DOHH2 (cell line): ENCODE measurements around the gene SPATA7.

ENCODE experiments used
- EZH2phosphoT487 ChIP-seq: fragments of 200-600 bp; sonication (generic); IDR thresholded peaks from 2 replicates; pipeline ENCODE4 v1.6.1; 2017; ENCODE audit warnings: borderline replicate concordance, mild to moderate bottlenecking, antibody characterized with exemption, low read length, moderate library complexity, mixed read lengths
- TF ChIP-seq, protein P1 (sequence below): fragments of 200-600 bp; sonication (generic); IDR thresholded peaks from one replicate; pipeline ENCODE4 v1.5.1; 2014; ENCODE audit warnings: antibody characterized with exemption, mild to moderate bottlenecking, low read depth, low read length; ENCODE audit not compliant: poor library complexity, severe bottlenecking

DNA sequence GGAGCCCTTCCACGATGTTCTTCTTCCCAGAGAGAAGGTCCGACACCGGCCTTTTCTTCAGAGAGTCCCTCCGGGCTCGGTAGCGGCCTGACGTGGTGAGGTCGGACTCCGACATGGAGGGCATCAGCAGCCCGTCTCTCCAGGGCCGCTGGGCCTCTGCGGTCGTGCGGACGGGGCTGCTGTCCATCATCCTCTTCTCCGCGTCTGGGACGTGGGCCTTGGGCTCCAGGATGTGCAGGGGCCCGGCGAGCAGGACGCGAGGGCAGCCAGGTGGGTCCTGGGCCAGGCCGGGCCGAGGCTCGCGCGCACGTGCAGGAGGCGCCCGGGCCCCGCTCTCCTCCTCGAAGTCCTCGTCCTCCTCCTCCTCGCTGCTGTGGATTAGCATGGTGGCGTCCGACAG is 93.5 kb downstream of the SPATA7 start:
- TF ChIP-seq, protein P1, sequence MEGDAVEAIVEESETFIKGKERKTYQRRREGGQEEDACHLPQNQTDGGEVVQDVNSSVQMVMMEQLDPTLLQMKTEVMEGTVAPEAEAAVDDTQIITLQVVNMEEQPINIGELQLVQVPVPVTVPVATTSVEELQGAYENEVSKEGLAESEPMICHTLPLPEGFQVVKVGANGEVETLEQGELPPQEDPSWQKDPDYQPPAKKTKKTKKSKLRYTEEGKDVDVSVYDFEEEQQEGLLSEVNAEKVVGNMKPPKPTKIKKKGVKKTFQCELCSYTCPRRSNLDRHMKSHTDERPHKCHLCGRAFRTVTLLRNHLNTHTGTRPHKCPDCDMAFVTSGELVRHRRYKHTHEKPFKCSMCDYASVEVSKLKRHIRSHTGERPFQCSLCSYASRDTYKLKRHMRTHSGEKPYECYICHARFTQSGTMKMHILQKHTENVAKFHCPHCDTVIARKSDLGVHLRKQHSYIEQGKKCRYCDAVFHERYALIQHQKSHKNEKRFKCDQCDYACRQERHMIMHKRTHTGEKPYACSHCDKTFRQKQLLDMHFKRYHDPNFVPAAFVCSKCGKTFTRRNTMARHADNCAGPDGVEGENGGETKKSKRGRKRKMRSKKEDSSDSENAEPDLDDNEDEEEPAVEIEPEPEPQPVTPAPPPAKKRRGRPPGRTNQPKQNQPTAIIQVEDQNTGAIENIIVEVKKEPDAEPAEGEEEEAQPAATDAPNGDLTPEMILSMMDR, result no peak
- no peak for TF ChIP-seq EZH2phosphoT487
